ENCODE measurements around the gene PARP1. TPM values are rescaled to one million over a fixed set of nuclear protein-coding genes. Genes with fewer than 3 reads are reported as not detected.
"Not testable (repeated sequence)": the region's sequence is repeated elsewhere in the genome, so short reads cannot be mapped to it uniquely, and the experiment has no call there.

Gene PARP1
- total RNA-seq, 1 donor from 2014 or later = 101 TPM

DNA sequence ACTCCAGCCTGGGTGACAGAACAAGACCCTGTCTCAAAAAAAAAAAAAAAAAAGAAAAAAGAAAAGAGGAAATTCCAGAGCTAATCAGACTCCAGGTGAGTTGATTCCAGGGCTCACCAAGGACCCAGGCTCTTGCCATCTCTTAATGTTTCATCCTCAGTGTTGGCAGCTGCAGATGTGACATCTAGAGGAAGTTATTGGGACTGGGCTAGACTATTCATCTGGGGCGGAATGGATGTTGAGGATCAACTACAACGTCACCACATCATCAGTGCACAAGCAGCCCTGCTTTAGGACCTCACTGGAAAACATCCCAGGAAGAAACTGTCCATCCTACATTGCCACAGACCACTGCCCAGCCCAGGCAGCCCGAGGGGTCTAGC is 28.6 kb upstream of the PARP1 start:
- no peaks in the 10 kb centered on the region for H3K36me3 Mint-ChIP-seq
- TF ChIP-seq, protein P1, sequence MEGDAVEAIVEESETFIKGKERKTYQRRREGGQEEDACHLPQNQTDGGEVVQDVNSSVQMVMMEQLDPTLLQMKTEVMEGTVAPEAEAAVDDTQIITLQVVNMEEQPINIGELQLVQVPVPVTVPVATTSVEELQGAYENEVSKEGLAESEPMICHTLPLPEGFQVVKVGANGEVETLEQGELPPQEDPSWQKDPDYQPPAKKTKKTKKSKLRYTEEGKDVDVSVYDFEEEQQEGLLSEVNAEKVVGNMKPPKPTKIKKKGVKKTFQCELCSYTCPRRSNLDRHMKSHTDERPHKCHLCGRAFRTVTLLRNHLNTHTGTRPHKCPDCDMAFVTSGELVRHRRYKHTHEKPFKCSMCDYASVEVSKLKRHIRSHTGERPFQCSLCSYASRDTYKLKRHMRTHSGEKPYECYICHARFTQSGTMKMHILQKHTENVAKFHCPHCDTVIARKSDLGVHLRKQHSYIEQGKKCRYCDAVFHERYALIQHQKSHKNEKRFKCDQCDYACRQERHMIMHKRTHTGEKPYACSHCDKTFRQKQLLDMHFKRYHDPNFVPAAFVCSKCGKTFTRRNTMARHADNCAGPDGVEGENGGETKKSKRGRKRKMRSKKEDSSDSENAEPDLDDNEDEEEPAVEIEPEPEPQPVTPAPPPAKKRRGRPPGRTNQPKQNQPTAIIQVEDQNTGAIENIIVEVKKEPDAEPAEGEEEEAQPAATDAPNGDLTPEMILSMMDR (IDR thresholded peaks at IDR 0.05; ENCODE audit: unreplicated experiment) = no peak
- no peak overlapping the region for H3K27ac Mint-ChIP-seq
- peaks cover 30% of the 10 kb centered on the region for H3K27me3 Mint-ChIP-seq (ENCODE audit: low read depth)
- no peak for DNase-seq (ENCODE audit: low spot score in 2 of 2, unreplicated experiment in 2 of 2)
- peaks cover 15% of the 10 kb centered on the region for H3K9me3 Mint-ChIP-seq
- H3K4me3 Mint-ChIP-seq = no peak overlapping the region
- no peaks in the 10 kb centered on the region for H3K4me1 Mint-ChIP-seq

DNA sequence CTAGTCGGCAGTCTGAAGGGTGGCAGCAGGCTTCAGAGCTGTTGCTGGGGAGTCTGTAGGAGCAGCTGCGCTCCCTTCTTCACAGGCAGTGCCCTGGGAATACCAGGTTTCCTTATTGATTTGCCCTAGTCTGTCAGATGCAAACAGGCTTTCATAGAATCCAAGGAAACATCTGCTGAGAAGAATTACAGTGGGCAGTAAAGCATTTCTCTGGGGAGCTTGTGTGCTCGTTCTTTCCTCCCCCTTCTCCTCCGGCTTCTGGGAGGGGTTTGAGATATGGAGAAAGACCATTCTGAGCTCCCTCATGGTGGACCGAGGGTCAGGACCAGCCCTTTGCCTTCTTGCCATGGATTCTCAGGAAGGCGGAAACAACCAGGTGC is 25.4 kb upstream of the PARP1 start:
- Mint-ChIP-seq H3K27me3 (ENCODE audit: low read depth) (peaks cover 13% of the 10 kb centered on the region), H3K9me3 (peaks cover 9% of the 10 kb centered on the region), H3K36me3 (no peaks in the 10 kb centered on the region), H3K4me3 (no peak overlapping the region), H3K4me1 (peaks cover 4% of the 10 kb centered on the region), H3K27ac (no peak overlapping the region)
- TF ChIP-seq, protein P1 (IDR thresholded peaks at IDR 0.05; ENCODE audit: unreplicated experiment) = no peak
- DNase-seq (ENCODE audit: low spot score in 2 of 2, unreplicated experiment in 2 of 2) = no peak

DNA sequence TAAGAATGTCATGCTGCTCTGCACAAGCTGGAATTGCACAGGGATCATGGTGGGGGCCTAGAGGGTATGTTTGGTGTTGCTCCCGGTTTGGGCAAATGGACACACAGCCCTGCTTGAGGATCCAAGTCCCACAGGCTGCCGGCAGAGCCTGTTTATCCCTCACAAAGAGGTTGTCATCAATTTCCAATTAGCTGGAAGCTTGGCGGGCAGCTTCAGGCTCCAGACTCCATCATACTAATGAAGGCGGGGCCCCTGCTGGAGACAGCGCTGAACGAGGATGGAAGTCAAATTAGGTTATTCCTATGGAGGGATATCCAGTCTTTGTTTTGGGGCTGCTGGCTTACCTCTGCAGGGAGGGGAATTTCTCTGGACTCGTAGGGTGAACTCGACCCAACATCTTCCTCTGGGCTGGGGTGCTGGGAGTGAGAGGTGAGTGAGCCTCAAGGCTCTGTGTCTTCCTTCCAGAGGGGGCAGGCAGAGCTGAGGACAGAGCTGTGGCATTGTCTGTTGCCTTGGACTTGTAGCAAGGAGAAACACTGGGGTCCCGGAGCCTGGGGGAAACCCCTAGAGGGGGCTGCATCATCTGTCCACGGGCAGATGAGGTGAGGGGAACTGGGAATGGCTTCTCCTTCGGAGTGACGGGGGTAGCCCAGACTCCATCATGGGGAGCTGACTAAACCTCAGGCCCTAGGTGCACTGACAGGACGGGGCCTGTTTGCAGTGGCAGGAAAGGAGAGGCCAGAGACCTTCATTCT is 24.9 kb upstream of the PARP1 start:
- H3K36me3 Mint-ChIP-seq = no peaks in the 10 kb centered on the region
- TF ChIP-seq, protein P1 (IDR thresholded peaks at IDR 0.05; ENCODE audit: unreplicated experiment) = no peak
- H3K27me3 Mint-ChIP-seq (ENCODE audit: low read depth) = peaks cover 7% of the 10 kb centered on the region
- H3K9me3 Mint-ChIP-seq = peaks cover 3% of the 10 kb centered on the region
- no peak overlapping the region for H3K27ac Mint-ChIP-seq
- DNase-seq (ENCODE audit: low spot score in 2 of 2, unreplicated experiment in 2 of 2) = no peak
- H3K4me3 Mint-ChIP-seq = no peak overlapping the region
- peaks cover 4% of the 10 kb centered on the region for H3K4me1 Mint-ChIP-seq

DNA sequence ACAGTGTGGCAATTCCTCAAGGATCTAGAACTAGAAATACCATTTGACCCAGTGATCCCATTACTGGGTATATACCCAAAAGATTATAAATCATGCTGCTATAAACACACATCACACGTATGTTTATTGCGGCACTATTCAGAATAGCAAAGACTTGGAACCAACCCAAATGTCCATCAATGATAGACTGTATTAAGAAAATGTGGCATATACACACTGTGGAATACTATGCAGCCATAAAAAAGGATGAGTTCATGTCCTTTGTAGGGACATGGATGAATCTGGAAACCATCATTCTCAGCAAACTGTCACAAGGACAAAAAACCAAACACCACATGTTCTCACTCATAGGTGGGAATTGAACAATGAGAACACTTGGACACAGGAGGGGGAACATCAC is 24.0 kb upstream of the PARP1 start:
- DNase-seq (ENCODE audit: low spot score in 2 of 2, unreplicated experiment in 2 of 2); H3K4me3 Mint-ChIP-seq; H3K27ac Mint-ChIP-seq; H3K4me1 Mint-ChIP-seq; H3K27me3 Mint-ChIP-seq (ENCODE audit: low read depth); H3K36me3 Mint-ChIP-seq; H3K9me3 Mint-ChIP-seq: not testable (repeated sequence)

DNA sequence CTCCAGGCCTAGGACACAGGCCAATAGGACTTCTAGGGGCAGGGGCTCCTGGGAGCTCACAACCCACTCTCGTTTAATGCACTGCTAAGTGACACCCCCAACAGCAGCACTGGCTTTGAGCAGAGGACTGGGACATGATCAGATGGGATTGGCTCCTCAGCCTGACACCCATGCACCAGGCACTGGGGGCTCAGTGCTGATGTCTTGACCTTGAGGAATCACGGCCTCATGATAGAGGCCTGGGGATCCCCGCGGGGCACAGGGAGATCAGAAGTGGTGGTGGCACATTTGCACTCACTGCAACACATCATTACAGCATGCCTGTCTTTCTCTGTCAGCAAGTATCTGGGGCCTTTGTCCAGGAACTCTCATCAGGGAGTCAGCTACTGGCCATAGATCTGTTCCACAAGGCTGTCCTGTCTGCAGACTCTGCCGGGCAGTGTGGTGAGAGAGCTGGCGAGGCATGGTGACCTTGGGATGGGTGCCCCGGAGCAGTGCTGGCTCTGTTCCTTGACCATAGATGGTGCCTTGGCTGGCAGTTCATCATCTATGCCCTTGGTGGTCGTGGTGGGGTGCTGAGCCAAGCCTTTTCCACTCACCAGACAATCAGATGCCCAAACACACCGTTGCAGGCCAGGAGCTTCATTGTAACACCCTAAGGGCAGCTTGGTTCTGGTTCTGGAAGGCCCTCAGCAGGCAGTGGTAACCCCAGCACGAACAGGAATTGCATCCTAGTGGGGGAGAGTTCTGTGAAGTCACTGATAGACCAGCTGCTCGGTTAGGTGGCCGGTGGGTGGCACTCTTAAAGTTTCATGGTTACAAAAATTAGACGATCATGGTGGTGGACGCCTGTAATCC is 22.2 kb upstream of the PARP1 start:
- Mint-ChIP-seq H3K4me3 (no peak overlapping the region), H3K4me1 (peaks cover 6% of the 10 kb centered on the region), H3K27me3 (ENCODE audit: low read depth) (peaks cover 2% of the 10 kb centered on the region), H3K36me3 (no peaks in the 10 kb centered on the region), H3K9me3 (no peaks in the 10 kb centered on the region), H3K27ac (no peak overlapping the region)
- TF ChIP-seq, protein P1 (IDR thresholded peaks at IDR 0.05; ENCODE audit: unreplicated experiment) = no peak
- no peak for DNase-seq (ENCODE audit: low spot score in 2 of 2, unreplicated experiment in 2 of 2)

DNA sequence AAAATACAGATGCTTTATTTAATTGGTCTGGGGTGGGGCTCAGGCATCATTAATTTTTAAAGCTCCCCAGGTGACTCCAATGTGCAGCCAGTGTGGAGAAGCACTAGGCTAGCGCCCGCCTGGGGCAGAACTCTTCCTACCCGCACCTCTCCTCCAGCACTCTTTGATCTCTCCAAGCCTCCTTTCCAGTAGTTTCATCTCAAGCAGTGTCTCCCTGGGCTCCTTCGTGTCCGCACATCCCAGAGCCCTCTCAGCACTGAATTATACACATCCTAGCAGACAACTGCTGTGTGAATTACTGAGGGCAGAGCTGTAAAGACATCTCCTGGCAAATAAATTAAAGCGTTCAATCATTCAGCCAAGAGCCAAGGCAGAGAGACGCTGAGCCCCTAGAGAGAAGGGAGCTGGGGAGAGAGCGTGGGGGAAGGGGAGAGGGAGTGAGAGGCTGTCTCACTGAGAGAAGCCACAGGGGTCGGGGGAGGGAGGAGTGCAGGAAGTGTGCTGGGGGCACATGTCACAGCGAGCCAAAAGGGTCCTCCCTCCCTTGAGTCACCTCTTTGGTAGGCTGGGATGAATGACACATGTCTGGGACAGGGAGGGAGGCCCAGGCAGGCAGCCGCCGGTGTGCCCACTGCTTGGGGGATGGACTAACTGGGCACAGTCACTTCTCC is 21.0 kb upstream of the PARP1 start:
- H3K36me3 Mint-ChIP-seq = no peaks in the 10 kb centered on the region
- DNase-seq (ENCODE audit: low spot score in 2 of 2, unreplicated experiment in 2 of 2) = no peak
- peaks cover 2% of the 10 kb centered on the region for H3K27me3 Mint-ChIP-seq (ENCODE audit: low read depth)
- peaks cover 6% of the 10 kb centered on the region for H3K4me1 Mint-ChIP-seq
- no peaks in the 10 kb centered on the region for H3K9me3 Mint-ChIP-seq
- no peak overlapping the region for H3K27ac Mint-ChIP-seq
- H3K4me3 Mint-ChIP-seq = no peak overlapping the region
- TF ChIP-seq, protein P1 (IDR thresholded peaks at IDR 0.05; ENCODE audit: unreplicated experiment) = no peak
